Measurements from ENCODE around the gene EFCAB12.
"Not testable (repeated sequence)": the region's sequence is repeated elsewhere in the genome, so short reads cannot be mapped to it uniquely, and the experiment has no call there.

The EFCAB12 gene

DNA sequence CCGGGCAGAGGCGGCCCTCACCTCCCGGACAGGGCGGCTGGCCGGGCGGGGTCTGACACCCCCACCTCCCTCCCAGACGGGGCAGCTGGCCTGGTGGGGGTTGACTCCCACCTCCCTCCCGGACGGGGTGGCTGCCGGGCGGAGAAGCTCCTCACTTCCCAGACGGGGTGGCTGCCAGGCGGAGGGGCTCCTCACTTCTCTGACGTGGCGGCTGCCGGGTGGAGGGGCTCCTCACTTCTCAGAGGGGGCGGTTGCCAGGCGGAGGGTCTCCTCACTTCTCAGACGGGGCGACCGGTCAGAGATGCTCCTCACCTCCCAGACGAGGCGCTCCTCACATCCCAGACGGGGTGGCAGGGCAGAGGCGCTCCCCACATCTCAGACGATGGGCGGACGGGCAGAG is 65.1 kb downstream of the EFCAB12 start:
- not testable (repeated sequence) for DNase-seq

DNA sequence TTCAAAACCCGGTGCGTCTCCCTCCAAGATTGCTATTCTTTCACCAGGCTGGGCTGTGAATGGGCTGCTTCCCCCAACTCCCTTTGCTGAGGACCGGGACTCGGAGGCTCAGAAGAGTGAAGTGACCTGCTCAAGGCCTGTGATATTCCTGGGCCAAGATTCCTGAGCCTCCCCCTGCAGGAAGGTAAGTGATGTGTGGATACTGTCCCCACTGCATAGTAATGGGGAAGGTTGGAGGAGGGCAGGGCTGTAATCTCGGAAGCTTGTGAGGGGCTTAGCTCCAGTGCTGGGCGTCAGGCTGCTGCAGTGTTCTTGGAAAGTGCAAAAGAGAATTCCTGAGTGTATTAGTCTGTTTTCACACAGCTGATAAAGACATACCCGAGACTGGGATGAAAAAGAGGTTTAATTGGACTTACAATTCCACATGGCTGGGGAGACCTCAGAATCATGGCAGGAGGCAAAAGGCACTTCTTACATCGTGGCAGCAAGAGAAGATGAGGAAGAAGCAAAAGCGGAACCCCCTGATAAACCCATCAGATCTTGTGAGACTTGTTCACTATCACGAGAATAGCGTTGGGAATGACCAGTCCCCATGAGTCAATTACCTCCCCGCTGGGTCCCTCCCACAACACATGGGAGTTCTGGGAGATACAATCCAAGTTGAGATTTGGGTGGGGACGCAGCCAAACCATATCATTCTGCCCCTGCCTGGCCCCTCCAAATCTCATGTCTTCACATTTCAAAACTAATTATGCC is 67.6 kb downstream of the EFCAB12 start:
- DNase-seq, result no peak

DNA sequence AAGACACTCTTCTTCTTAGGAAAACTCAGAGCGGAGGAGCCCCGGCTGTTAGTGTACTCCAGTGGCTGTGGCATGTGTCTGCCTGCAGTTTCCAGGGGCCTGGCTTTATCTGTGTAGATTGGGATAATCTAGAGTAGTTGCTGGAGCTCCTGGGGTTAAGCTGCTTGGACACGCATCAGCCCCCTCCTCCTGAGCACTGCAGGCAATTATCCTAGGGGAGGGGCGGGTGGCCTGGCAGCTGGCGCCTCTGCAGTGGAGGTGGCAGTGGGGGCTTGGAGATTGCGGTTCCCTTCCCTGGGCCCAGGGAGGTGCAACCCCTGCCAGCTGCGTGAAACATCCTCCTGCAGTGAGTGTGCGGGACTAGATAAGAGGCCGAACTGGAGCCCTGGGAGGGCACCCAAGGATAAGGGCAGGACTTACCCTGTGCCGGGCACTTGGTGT is 68.2 kb downstream of the EFCAB12 start:
- no peak for DNase-seq

DNA sequence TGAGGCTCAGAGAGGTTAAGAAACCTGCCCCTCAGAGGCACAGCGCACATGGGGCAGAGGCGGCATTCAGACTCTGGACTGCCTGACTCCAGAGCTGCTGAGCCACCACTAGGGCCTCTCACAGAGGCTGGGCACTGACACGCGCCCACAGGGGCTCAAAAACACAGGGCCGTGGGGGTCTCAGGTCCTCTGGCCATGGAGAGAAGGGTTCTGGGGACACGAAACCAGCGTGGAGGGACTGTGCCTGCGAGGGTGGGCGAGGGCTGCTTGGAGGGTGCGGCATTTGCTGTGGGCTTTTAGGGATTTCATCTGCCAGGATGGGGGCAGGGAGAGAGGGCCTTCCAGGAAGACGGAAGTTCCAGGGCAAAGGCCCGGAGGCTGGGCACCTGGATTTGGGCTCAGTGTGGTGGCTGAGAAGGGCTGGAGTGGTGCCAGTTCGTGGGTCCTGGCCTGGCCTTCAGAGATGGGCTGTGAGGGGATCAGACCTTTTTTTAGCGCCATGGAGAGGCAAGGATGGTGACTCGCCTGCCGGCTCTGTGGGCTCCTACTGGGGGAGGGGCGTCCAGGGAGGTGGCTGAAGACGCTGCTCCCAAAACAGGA is 69.6 kb downstream of the EFCAB12 start:
- DNase-seq, result no peak

- DNase-seq, result no peak
These were observed 70.2 kb downstream of the EFCAB12 start for GRCh38 chr3:129358177-129358771.

- no peak for DNase-seq
These were observed 70.8 kb downstream of the EFCAB12 start for GRCh38 chr3:129357616-129358015.

DNA sequence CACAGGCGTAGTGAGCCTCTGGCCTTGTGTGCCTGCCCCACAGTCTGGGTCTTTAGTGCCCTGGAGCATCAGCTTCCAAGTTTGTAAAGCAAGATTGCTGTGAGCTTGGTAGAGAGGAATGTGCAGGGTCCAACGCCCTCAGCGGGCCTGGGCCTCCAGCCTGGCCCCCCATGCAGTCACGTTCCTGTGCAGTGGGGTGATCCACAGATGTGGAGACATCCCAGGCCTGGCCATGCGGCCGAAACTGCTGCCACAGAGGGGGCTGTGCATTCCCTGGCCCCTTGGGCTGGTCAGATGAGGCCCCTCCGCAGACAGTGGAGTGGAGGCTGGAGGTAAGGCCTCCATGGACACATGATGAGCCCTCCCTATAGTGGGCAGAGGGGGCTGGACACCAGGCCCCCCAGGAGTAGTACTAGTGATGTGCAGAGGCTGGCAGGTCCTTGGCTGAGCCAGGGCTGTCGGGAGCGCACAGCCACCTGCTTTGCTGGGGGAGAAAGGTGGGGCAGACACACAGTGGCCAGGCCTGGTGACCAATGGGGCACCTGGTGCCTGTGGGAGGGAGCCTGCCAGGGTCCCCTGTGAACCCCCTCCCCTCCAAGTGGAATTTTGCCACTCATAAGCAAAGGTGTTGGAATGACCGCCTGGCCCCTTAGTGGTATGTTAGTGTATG is 71.5 kb downstream of the EFCAB12 start:
- no peak for DNase-seq

GRCh38 chr3:129353589-129353941 is 74.9 kb downstream of the EFCAB12 start:
- DNase-seq, result no peak

- no peak for DNase-seq
These were observed 75.5 kb downstream of the EFCAB12 start for GRCh38 chr3:129352650-129353588.

DNA sequence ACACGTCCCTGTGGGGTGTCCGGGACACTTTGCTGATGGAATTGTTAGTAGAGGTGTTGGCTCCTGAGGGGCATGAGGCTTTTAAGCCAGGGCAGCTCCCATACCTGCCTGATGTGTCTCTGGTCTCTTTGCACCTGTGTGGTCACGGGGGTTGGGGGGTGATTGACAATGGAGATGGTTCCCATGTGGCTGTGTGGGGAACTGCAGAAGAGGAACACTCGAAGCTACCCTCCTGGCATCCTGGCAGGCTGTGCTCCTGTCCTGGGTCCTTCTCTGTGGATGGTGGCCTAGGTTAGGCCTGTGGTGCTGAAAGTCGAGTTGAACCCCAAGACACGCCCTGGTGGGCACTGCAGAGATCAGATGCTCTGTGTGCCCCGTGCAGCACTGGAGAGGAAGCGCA is 76.4 kb downstream of the EFCAB12 start:
- no peak for DNase-seq
